ENCODE data around the gene FAM174B. TPM values are rescaled to one million over a fixed set of nuclear protein-coding genes. Genes with fewer than 3 reads are reported as not detected.

FAM174B gene
- total RNA-seq (10 to 100 TPM in 8 of 9 donors, 1 to 10 TPM in 1; 9.6 to 22.2 (median 12.3) TPM), polyA plus RNA-seq (1 to 10 TPM; 6.8 to 8.3 TPM)
- long read RNA-seq, donor 1, transcript FAM174B-201 (3 exons, 2,792 nt): major isoform, 14 of 22 reads
- long read RNA-seq, donor 1, partial matches to known transcripts: 0 of 22 reads
- long read RNA-seq, donor 1, other reads (novel, unspliced or antisense): 8 of 22 reads
- long read RNA-seq, donor 2, transcript FAM174B-201 (3 exons, 2,792 nt): major isoform, 9 of 22 reads
- long read RNA-seq, donor 2, partial matches to known transcripts: 5 of 22 reads
- long read RNA-seq, donor 2, other reads (novel, unspliced or antisense): 6 of 22 reads
- long read RNA-seq, donor 3, transcript FAM174B-201 (3 exons, 2,792 nt): major isoform, 13 of 15 reads
- long read RNA-seq, donor 3, partial matches to known transcripts: 2 of 15 reads
- long read RNA-seq, donor 3, other reads (novel, unspliced or antisense): 0 of 15 reads

DNA sequence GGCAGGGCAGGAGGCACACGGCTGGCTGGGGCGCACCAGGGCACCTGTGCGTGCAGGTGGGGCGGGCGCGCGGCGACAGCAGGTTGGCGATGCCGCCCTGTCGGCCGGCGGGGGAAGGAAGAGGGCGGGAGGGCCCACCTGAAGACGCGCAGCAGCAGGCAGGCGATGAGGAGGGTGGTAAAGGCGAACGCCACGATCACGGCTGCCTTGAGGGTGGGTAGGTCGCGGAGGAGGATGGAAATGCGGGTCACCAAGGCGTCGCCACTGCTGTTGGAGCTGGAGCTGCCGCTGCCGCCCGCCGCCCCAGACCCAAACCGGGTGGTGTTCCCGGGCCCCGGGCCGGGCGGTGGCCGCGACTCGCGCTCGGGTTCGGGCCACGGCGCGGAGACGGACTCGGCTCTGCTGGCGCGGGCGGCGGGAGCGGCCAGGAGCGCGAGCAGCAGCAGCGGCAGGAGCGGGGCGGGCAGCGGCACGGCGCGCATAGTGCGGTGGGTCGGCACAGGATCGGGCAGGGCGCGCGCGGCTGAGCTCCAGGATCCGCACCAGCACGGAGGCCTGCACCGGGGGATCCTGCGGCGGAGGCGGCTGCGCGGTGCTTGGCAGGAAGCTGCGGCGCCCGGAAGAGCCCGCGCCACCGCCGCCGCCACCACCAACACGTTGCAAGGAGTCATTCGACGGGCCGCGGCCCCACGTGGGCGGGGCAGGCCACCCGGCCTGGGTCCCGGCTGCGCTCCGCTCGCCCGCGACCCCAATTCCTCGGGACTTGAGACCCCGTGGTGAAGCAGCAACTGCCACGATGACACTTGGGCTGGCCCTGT is at the start of gene FAM174B:
Gene FAM174B (minus strand): TSS at position 598 of the 818 bp plus-strand sequence.
- Histone ChIP-seq H3K4me1 (peaks cover 0 to 48% (median 14%) of the 10 kb centered on the region in 12 donors), H3K27ac (peak within 1 kb of the TSS in 9 of 12 donors; percentile 4 to 73 (median 46)), H3K27me3 (peaks cover 0 to 16% (median 0%) of the 10 kb centered on the region in 9 donors), H3K36me3 (no peaks in the 10 kb centered on the region), H3K4me3 (peak within 1 kb of the TSS; percentile 44 to 83 (median 64)), H3K9me3 (no peaks in the 10 kb centered on the region)
- WGBS, 4 donors: 1 to 4% (median 2%) methylated on average over 42 to 100 of the region's 100 CpGs
- intact Hi-C loops (cut with DNase I): loop anchor here in 1 of 10 donors (2.0 kb wide), 1 partner anchor 27 kb away; no protein-coding TSS in a partner anchor
- peak in 1 of 2 donors; percentile 18 for TF ChIP-seq POLR2A (IDR thresholded peaks at IDR 0.05)
- TF ChIP-seq, protein P1, sequence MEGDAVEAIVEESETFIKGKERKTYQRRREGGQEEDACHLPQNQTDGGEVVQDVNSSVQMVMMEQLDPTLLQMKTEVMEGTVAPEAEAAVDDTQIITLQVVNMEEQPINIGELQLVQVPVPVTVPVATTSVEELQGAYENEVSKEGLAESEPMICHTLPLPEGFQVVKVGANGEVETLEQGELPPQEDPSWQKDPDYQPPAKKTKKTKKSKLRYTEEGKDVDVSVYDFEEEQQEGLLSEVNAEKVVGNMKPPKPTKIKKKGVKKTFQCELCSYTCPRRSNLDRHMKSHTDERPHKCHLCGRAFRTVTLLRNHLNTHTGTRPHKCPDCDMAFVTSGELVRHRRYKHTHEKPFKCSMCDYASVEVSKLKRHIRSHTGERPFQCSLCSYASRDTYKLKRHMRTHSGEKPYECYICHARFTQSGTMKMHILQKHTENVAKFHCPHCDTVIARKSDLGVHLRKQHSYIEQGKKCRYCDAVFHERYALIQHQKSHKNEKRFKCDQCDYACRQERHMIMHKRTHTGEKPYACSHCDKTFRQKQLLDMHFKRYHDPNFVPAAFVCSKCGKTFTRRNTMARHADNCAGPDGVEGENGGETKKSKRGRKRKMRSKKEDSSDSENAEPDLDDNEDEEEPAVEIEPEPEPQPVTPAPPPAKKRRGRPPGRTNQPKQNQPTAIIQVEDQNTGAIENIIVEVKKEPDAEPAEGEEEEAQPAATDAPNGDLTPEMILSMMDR (IDR thresholded peaks at IDR 0.05): no peak
- ATAC-seq: peak in 3 of 4 donors; percentile 70 to 88 (median 80)
- DNase-seq: peak; percentile 47 to 74 (median 51)

DNA sequence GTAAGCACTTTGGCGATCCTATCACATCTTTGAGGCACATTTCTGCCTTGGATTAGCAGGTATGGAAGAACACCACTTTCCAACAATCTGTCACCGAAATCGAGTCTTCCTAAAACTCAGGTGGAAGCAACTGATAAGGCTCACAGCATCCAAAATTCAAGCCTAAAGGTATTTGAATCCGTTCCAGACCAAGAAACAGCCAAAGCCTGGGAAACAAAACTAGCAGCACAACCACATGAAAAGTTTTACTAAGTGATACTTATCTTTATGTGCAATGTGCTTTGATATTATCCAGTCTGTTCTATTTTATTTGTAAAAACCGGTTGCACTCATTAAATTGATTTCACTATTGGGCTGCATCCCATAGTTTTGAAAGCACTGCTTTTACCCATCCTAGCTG is 40.5 kb upstream of the FAM174B start:
- intact Hi-C loops (cut with DNase I): no loop called here
- no peak overlapping the region for H3K4me3 ChIP-seq
- DNase-seq (no peak), ATAC-seq (no peak)
- no peaks in the 10 kb centered on the region for H3K4me1 ChIP-seq
- no peaks in the 10 kb centered on the region for H3K36me3 ChIP-seq
- H3K27ac ChIP-seq: no peak overlapping the region
- no peaks in the 10 kb centered on the region for H3K27me3 ChIP-seq
- peaks cover 0 to 16% (median 0%) of the 10 kb centered on the region in 12 donors for H3K9me3 ChIP-seq
- TF ChIP-seq POLR2A (IDR thresholded peaks at IDR 0.05): no peak
- TF ChIP-seq, protein P1 (IDR thresholded peaks at IDR 0.05): no peak
- 71 to 88% (median 86%) methylated on average over 5 of the region's 5 CpGs for WGBS, 4 donors

DNA sequence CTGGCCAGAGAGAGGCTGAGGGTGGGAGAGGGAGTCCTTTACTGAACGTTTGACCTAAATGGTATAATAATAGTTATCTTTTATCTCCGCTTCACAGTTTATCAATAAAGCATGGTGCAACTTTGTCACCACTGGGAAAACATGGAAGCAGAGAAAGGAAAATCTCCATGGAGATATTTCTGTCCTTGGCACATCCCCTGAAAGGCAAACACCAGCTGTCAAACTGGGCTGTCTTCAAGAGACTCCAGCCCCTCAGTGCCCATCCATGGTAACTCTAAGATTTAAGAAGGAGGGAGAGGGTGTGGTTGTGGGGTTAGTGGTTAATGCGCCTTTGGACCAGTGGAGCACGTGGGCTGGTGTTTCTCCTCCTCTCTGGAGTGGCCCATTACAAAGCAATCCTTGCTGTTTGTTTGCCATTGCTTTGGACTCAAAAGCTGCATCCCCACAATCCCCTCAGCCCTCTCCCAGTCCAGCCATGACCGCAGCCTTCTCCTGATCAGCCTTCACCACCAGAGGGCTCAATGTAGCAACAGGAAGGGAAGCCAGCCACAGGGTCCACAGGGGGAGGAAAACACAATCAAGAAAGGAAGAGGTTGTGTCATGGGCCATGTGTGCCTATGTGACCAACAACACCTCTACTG is 38.2 kb upstream of the FAM174B start:
- no peaks in the 10 kb centered on the region for H3K27me3 ChIP-seq
- intact Hi-C loops (cut with DNase I): no loop called here
- 55 to 60% (median 59%) methylated on average over 5 of the region's 5 CpGs for WGBS, 4 donors
- H3K9me3 ChIP-seq: peaks cover 0 to 8% (median 0%) of the 10 kb centered on the region in 12 donors
- peak in 1 of 5 donors; percentile 31 for DNase-seq
- ATAC-seq: peak in 3 of 4 donors; percentile 20 to 39 (median 38)
- H3K27ac ChIP-seq: no peak overlapping the region
- no peaks in the 10 kb centered on the region for H3K4me1 ChIP-seq
- TF ChIP-seq POLR2A (IDR thresholded peaks at IDR 0.05): no peak
- TF ChIP-seq, protein P1 (IDR thresholded peaks at IDR 0.05): peak in 5 of 12 donors; percentile 8 to 31 (median 22)
- H3K4me3 ChIP-seq: no peak overlapping the region
- no peaks in the 10 kb centered on the region for H3K36me3 ChIP-seq

All from heart left ventricle (tissue), 16 donors.